GM12878 (cell line): ENCODE results near the gene ITPKB. TPM values are rescaled to one million over a fixed set of nuclear protein-coding genes. Genes with fewer than 3 reads are reported as not detected.
"Not testable (repeated sequence)": the region's sequence is repeated elsewhere in the genome, so short reads cannot be mapped to it uniquely, and the experiment has no call there.

Source experiments
- ATAC-seq: fragments of 200-7000 bp; cut with Tn5 transposase; 3 replicates; pipeline ENCODE4 v1.9.1; 2020; ENCODE audit warnings: mild to moderate bottlenecking, moderate library complexity
- BruUV-seq: library from RNA; stranded (reverse); fragments of 400-500 nt; replicated peaks from 2 replicates; lab custom pipeline; 2021; lab: Mats Ljungman, UMichigan
- CTCF ChIA-PET: fragments of 300-600 bp; sonication (Branson Sonifier 250); formaldehyde crosslinking; extraction: SDS; loops from one replicate; lab custom pipeline; 2021; ENCODE audit warnings: inconsistent platforms; lab: Yijun Ruan, JAX
- POLR2A ChIA-PET: fragments of 350-600 bp; formaldehyde crosslinking; extraction: SDS; loops from one replicate; lab custom pipeline; 2021; ENCODE audit warnings: inconsistent platforms; lab: Charles Lee
- RAD21 ChIA-PET: fragments of 300-600 bp; sonication (Branson Sonifier 250); formaldehyde crosslinking; loops from one replicate; lab custom pipeline; 2023; ENCODE audit warnings: antibody characterized with exemption; ENCODE audit not compliant: unreplicated experiment; lab: Charles Lee
- SMC1A ChIA-PET: fragments of 300-600 bp; sonication (Branson Sonifier 250); formaldehyde crosslinking; loops from one replicate; lab custom pipeline; 2023; ENCODE audit not compliant: unreplicated experiment, uncharacterized antibody; lab: Charles Lee
- DNase-seq: peaks from one replicate; pipeline ENCODE4 v3.0.0-alpha.2; 2011; ENCODE audit warnings: low read depth, low spot score
- FAIRE-seq: peaks from 3 replicates; lab custom pipeline; 2011; peaks lifted over from hg19 to GRCh38; lab: Jason Lieb, UNC
- H2AFZ ChIP-seq: 2 replicates; pipeline ENCODE4 v1.6.0; 2011; ENCODE audit warnings: low read depth, low read length, control low read depth; ENCODE audit not compliant: control insufficient read depth
- H3K27ac ChIP-seq: 2 replicates; pipeline ENCODE4 v1.5.1; 2011; ENCODE audit warnings: control low read depth; ENCODE audit not compliant: control insufficient read depth, insufficient read depth
- H3K27me3 ChIP-seq, 2 experiments: replicated peaks in 1 of 2; 2 replicates each; pipeline versions ENCODE4 v1.6.0 to v1.6.1; 2011; ENCODE audit warnings: low read length in 1 of 2; ENCODE audit not compliant: control insufficient read depth in 2 of 2, insufficient read depth in 2 of 2
- H3K36me3 ChIP-seq, 2 experiments: 2 replicates each; pipeline ENCODE4 v1.5.1; 2011; ENCODE audit warnings: low read length in 1 of 2; ENCODE audit not compliant: control insufficient read depth in 2 of 2, insufficient read depth in 2 of 2
- H3K4me1 ChIP-seq: 2 replicates; pipeline ENCODE4 v1.6.1; 2011; ENCODE audit warnings: mild to moderate bottlenecking, low read length, moderate library complexity, mixed read lengths; ENCODE audit not compliant: control insufficient read depth, insufficient read depth
- H3K4me2 ChIP-seq: 2 replicates; pipeline ENCODE4 v1.6.0; 2011; ENCODE audit warnings: control low read depth; ENCODE audit not compliant: control insufficient read depth, insufficient read depth
- H3K4me3 ChIP-seq: fragments of 200-600 bp; sonication (generic); 2 replicates; pipeline ENCODE4 v1.5.1; 2016
- H3K79me2 ChIP-seq: 2 replicates; pipeline ENCODE4 v1.6.0; 2011; ENCODE audit warnings: low read length; ENCODE audit not compliant: control insufficient read depth, insufficient read depth
- H3K9ac ChIP-seq: 2 replicates; pipeline ENCODE4 v1.8.0; 2011; ENCODE audit warnings: low read length, control low read depth, mixed read lengths; ENCODE audit not compliant: control insufficient read depth, insufficient read depth
- H3K9me3 ChIP-seq: replicated peaks from 3 replicates; pipeline ENCODE4 v1.5.1; 2011; ENCODE audit warnings: mild to moderate bottlenecking, low read length; ENCODE audit not compliant: control insufficient read depth, insufficient read depth
- H4K20me1 ChIP-seq: 2 replicates; pipeline ENCODE4 v1.6.0; 2011; ENCODE audit not compliant: control insufficient read depth, insufficient read depth
- BMI1 ChIP-seq: fragments of 450-650 bp; IDR thresholded peaks from 2 replicates; pipeline ENCODE4 v1.6.1; 2016; ENCODE audit warnings: mild to moderate bottlenecking, moderate library complexity, borderline replicate concordance
- FOXM1 ChIP-seq: IDR thresholded peaks from 2 replicates; pipeline ENCODE4 v1.6.1; 2012; ENCODE audit warnings: low read depth, mild to moderate bottlenecking, inconsistent platforms, low read length, moderate library complexity
- JUNB ChIP-seq: IDR thresholded peaks from 2 replicates; pipeline ENCODE4 v1.6.1; 2016; ENCODE audit warnings: antibody characterized with exemption, mild to moderate bottlenecking
- MEF2A ChIP-seq: IDR thresholded peaks from 2 replicates; pipeline ENCODE4 v1.6.1; 2011; ENCODE audit warnings: low read depth, mild to moderate bottlenecking, low read length, moderate library complexity; ENCODE audit not compliant: insufficient read depth
- SMAD5 ChIP-seq: IDR thresholded peaks from 2 replicates; pipeline ENCODE4 v1.6.1; 2016; ENCODE audit warnings: antibody characterized with exemption, low read depth
- SMARCA5 ChIP-seq: fragments of 450-650 bp; IDR thresholded peaks from 2 replicates; pipeline ENCODE4 v1.6.1; 2017; ENCODE audit warnings: mild to moderate bottlenecking
- TCF3 ChIP-seq: IDR thresholded peaks from 2 replicates; pipeline ENCODE4 v1.6.1; 2012; ENCODE audit warnings: low read depth, mild to moderate bottlenecking, low read length, borderline replicate concordance; ENCODE audit not compliant: insufficient read depth
- TCF7 ChIP-seq: IDR thresholded peaks from 2 replicates; pipeline ENCODE4 v1.6.1; 2014; ENCODE audit warnings: antibody characterized with exemption, borderline replicate concordance
- WGBS: methylation state at CpG from one replicate; pipeline ENCODE4 v1.1.6; 2016; ENCODE audit warnings: low lambda C conversion rate; ENCODE audit not compliant: insufficient replicate concordance, insufficient coverage; ENCODE audit errors: missing lambda C conversion rate; 5-methylcytosine and 5-hydroxymethylcytosine counted together
- in situ Hi-C: fragments of 300-500 bp; cut with MboI; formaldehyde crosslinking; loops from 9 replicates; pipeline ENCODE4 v1.14.3; 2018; ENCODE audit warnings: mixed read lengths
- intact Hi-C: fragments of 100-400 bp; cut with micrococcal nuclease; formaldehyde crosslinking; loops from one replicate; pipeline ENCODE4 v1.14.2; 2022; ENCODE audit not compliant: unreplicated experiment
- polyA plus RNA-seq, 11 experiments: library from polyadenylated mRNA; depleted of rRNA in 4 of 11; unstranded in 6 of 11; stranded (reverse) in 5 of 11; fragments of >200 nt; fragmentation: Nextera tagmentation in 4 of 11; fragmentation: Illumina TruSeq in 1 of 11; extraction: Ambion mirVana in 4 of 11; extraction: Trizol in 1 of 11; gene quantifications; 1 replicate in 1 of 11; 2 replicates in 10 of 11; pipeline versions ENCODE4 v1.2.1 to v1.2.3, GENCODE V29; 2011 to 2016; ENCODE audit warnings: inconsistent platforms in 2 of 11, missing spikeins in 2 of 11, low read depth in 1 of 11
- total RNA-seq, 4 experiments: library from RNA; depleted of rRNA in 3 of 4; stranded (reverse); fragments of >200 nt in 3 of 4; fragmentation: Illumina TruSeq in 1 of 4; extraction: Trizol in 1 of 4; gene quantifications; 2 replicates each; pipeline versions ENCODE4 v1.2.1 to v1.2.3, GENCODE V29; 2013 to 2021

The ITPKB gene
- total and polyA plus RNA-seq, 10 of the 15 experiments (the other 5 are each of a cell fraction or from before 2014, with no cell fraction given), result 1.3 to 38.7 (median 12.9) TPM

DNA sequence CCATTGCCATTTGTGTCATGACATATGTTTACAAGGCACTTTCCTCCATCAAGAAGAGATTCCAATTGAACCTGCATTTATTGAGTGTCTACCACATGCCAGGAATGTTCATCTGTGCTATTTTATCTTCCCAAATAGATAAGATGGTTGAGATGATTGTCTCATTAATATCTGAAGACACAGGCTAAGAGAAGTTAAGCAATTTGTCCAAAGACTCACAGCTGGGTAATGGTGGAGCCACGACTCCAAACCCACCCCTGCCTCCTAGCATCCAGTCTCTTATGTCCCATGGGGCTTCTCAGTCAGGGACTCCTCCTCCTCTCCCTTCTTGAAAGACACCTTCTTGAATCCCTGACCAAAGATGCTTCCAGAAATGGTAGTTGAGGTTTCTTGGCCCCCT, 122.4 kb downstream of the ITPKB start (continued):
- no peak for TF ChIP-seq TCF3
- TF ChIP-seq, all 136 proteins: peak for 0

DNA sequence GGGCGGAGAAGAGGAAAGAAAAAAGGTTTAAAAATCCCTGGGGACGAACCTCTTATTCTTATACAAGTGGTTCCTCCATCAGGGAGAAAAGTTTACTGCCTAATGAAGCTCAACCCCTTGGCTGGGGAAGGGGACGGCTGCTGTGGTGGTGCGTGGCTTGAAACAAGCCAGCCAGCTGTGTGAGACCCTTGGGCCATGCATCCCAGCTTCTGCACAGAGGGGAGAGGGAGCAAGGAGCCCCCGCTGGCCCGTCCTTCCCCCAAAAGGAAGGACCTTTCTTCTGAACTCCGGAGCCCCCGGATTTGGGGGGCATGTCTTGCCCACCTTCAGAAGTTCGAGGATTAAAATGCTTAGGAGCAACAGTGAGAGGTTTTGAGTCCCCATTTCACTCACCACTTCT, 123.2 kb downstream of the ITPKB start:
- WGBS, result 24% methylated on average over 9 of the region's 9 CpGs
- BruUV-seq, result no TSS peak
- no peaks in the 10 kb centered on the region for H3K36me3 ChIP-seq
- peaks cover 0 to 1% of the 10 kb centered on the region in 2 experiments; a peak in 1 of 4 replicates for H3K27me3 ChIP-seq
- H3K9ac ChIP-seq, result no peak overlapping the region
- POLR2A ChIA-PET, result no interaction called here
- ATAC-seq (no peak), DNase-seq (no peak), FAIRE-seq (no peak)
- H3K4me3 ChIP-seq, result no peak overlapping the region
- no peaks in the 10 kb centered on the region; the same call in 2 of the 3 replicates for H3K9me3 ChIP-seq
- no peaks in the 10 kb centered on the region for H4K20me1 ChIP-seq
- TF ChIP-seq FOXM1, result no peak
- no peak for TF ChIP-seq SMAD5
- TF ChIP-seq MEF2A, result no peak
- no peak for TF ChIP-seq JUNB
- no peak for TF ChIP-seq SMARCA5
- TF ChIP-seq BMI1, result no peak
- no peak for TF ChIP-seq TCF7
- no peak overlapping the region for H2AFZ ChIP-seq
- SMC1A ChIA-PET, result no interaction called here
- H3K79me2 ChIP-seq, result no peaks in the 10 kb centered on the region
- H3K4me1 ChIP-seq, result no peaks in the 10 kb centered on the region
- CTCF ChIA-PET, result no interaction called here
- in situ Hi-C loops (no loop called here), intact Hi-C loops (no loop called here)
- RAD21 ChIA-PET, result no interaction called here
- H3K27ac ChIP-seq, result no peak overlapping the region
- no peak overlapping the region for H3K4me2 ChIP-seq

DNA sequence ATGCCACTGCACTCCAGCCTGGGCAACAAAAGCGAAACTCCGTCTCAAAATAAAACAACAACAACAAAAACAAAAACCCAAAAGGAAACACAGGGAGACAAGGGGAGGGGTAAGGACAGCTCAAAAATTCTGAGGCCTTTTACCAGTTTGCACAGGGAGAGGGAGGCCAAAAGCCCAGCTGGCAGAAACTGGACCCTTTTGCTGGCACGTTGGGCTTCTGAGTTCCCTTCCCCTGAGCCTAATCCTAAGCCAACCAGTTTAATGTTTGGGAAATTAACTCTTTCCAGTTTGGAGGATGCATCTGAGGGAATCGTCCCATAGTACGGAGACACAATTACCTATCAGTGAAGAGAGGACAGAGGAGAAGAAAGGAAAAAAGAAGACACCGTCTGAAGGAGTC, 127.1 kb downstream of the ITPKB start:
- FAIRE-seq, ATAC-seq, DNase-seq, H3K36me3 ChIP-seq, H3K27me3 ChIP-seq, H2AFZ ChIP-seq, H3K9ac ChIP-seq, H3K27ac ChIP-seq, POLR2A ChIA-PET, H4K20me1 ChIP-seq, intact Hi-C loops, H3K9me3 ChIP-seq, SMC1A ChIA-PET, H3K4me3 ChIP-seq, H3K79me2 ChIP-seq, H3K4me1 ChIP-seq, RAD21 ChIA-PET, H3K4me2 ChIP-seq, in situ Hi-C loops, BruUV-seq: not testable (repeated sequence)
- CTCF ChIA-PET, result interaction anchor here (0.8 to 0.9 kb wide), 2 partner anchors 9 to 10 kb away, joined by 3 read pairs; no protein-coding TSS in a partner anchor
- WGBS, result 43% methylated on average over 6 of the region's 6 CpGs
